Measurements from ENCODE around the gene PCGF3.
"Not testable (repeated sequence)": the region's sequence is repeated elsewhere in the genome, so short reads cannot be mapped to it uniquely, and the experiment has no call there.

PCGF3 gene

DNA sequence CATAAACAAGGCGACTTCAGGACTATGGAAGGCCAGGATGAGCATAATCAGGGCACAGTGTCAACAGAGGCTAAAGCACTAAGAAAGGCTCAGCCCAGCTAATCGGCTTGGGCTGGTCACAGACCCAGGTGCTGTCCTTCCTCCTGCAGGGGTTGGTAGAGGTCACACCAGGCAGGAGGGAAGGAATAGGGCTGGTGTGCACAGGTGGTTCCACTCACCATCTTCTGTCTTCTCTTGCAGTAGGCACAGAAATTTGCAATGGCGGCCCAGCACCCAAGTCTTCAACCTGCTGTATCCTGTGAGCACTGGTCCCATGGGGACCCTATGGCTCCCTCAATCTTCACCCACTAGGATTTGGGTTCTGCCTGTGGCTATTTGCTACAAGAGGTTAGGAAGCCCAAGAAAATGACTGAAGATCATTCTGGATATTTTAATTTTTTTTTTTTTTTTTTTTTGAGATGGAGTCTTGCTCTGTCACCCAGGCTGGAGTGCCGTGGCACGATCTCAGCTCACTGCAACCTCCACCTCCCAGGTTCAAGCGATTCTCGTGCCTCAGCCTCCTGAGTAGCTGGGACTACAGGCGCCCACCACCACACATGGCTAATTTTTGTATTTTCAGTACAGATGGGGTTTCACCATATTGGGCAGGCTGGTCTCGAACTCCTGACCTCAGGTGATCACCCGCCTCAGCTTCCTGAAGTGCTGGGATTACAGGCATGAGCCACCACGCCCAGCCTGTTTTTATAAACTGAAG lies 35.6 kb upstream of the PCGF3 start:
- not testable (repeated sequence) for DNase-seq

DNA sequence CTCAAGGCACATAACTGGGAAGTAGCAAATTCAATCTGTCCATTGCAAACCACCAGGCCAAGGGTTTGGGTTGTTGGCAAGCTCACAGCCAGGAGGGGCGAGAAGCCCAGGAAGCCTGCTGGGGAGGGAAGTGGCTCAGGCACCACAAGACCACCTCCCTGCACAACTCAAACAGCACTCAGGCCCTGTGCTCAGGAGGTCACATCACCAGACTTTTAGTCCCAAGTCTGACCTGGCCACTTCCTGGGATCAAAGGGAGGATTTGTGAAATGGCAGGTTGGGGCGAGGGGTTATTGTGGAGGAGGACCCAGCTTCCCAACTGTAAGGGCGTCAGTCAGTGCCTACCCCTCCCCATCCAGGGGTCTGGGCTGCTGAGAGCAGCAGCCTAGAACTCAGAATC lies 33.9 kb upstream of the PCGF3 start:
- DNase-seq = no peak

DNA sequence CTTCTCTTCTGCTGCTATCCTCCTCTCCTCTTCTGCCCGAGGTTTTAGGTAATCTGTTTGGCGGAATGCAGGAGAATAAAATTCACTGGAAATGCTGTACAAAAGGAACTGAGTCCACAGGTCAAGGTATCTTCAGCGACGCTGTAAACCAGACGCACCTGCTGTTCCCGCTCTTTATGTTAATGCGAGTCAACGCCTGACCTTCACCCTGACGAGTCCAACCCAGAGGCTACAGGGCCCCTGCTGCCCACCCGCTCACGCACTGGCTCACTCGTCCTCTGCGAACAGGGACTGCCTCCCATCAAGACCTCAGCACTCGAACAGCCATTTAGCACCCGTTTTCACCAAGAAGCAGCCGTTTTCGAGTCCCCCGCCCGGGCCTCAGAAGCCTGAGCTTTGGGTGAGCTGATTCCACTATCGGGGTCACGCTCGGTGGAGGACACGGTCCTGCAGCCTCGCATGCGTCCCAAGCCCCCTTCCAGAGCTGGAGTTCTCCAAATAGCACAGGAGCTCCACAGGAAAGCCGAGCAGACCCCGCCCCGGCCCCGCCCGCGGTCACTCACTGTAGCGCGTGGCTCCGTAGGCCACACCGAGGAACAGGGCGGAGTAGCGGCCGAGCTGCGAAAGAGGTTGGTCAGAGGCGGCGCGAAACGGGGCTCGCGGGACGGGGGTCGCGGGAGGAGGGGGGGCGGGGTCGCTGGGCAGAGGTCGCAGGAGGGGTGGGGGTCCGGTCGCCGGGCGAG lies 32.1 kb upstream of the PCGF3 start:
- DNase-seq = peak; percentile 63

DNA sequence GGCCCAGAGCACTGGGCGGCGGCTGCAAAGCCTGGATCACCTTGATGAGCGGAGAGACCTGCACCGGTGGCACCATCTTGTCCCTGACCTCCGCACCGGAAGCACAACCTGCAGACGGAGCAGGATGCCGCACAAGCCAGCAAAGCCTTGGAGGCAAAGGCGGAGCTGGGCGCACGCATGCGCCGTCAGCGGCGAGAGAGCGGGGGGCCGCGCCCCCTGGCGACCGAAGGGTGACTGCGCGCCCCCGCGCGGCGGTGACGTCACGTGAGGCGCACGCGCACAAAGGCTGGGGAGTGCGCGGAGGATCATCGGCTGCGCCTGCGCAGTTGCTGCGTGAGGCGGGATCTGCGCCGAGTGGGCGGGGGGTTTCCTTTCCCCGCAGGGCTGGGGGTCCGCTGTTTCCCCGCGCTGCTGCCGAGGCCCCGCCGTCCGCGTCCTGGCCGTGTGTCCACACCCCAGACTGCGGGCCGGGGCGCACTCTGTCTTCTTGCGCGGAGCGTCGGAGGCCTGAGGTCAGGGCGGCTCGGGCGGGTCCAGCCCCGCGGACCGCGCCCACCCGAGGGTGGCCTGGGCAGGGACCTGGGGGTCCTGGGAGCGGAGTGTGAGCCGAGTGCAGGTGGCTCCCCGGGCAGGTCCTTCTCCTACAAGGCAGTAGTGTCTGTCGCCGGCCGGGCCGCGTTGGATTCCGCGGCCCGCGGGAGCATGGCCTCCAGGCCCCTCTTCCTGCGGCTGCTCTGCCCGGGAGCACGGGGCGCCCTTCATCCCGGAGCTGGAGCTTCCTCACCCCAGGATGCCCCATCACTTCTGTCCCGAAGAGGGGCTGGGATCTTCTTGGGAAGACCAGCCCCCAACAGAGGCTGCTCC lies 31.2 kb upstream of the PCGF3 start, which contains the start of the genes ATP5ME and MYL5:
ATP5ME (minus strand) TSS at position 105 of the 864 bp plus-strand sequence; CDS start at position 76, 29 bp downstream.
MYL5 (plus strand) TSS at position 371 of the 864 bp plus-strand sequence. CDS start 3,485 bp downstream, outside the sequence.
- DNase-seq = peak; percentile 98

DNA sequence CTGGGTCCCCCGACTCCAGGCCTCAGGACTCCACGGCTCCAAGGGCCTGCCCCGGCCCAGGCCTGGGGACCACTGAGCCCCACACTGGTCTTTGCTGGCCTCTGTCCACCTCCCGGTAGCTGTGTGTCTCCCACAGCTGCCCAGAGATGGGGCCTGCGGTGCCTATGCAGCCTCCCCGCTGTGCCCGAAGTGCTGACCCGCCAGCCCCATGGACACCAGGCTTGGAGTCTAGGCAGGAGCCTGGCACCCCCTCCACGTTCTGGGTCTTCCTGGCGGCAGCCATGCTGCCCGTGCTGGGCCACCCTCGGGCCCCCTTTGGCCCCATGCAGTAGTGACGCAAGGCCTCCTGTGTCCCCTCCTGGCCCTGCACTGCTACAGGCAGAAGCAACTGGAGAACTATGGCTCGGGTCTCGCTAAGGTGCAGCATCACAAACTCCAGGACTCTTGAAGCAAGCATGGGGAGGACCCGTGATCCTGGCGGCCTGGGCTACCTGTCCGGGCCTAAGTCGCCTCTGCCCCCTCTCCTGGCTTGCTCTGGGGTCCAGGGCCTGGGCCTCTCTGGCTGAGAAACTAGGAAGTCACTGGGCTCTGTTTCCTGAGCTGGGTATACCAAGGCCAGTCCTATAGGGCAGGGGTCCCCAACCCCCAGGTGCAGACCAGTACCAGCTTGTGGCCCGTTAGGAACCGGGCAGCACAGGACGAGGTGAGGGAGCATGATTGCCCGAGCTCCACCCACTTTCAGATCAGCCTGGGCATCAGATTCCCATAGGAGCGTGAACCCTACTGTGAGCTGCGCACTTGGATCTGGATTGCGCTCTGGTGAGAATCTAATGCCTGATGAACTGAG lies 30.4 kb upstream of the PCGF3 start:
- DNase-seq = no peak

DNA sequence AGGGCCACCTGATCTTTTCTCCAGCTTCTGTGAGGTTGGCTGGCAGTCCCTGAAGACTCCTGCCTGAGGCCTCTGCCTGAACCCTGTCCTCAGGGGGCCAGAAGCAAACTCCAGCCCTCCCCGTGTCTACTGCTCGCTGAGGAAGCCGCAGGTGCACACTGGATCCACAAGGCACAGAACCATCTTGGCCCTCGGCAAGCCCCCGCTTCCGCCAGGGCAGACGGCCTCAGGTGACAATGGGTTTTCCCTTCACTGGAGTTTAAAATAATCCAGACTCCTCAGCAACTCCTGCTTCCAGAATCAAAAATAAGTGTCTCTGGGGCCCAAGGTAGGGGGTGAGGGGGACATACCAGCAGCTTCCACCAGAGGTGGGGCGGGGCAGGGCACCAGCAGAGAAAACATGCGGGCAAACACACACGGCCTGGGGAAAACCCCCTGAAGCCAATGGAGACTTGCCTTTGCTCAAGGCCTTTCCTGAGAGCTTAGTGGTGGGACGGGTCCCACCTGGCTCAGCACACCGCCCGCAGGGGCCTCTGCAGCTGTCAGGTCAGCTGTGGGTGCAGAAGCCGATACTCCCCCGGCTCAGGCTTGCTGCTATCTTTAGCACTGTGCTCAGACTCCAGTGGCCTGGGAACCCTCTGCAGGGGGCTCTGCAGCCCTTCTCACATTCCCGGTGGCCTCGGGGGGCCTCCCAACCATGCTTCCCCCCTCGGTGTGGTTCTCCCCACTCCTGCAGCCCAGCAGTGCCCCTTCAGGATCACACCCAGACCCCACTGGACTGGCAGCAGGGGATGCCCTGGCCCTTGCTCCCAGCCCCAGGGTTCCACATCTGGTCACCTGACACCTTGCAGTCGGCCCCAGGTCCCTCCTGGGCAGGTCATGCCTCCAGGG lies 29.4 kb upstream of the PCGF3 start:
- peak; percentile 65 for DNase-seq

DNA sequence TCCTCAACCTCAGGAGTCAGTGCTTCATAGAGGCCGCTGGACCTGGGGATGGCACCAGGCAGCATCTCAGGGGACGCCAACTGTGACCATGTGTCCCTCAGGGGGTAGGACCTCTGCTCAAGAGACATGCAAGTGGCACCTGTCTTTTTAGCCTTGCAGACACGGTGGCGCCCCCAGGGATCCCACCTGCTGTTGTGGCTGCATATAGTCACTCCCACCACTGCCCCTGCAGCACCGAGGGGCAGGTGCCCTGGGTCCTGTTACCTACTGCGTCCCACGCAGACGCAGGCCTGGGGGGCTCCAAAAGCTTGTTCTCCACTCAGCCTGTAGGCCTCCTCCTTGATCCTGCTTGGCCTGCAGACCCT lies 28.8 kb upstream of the PCGF3 start:
- DNase-seq = peak; percentile 68

DNA sequence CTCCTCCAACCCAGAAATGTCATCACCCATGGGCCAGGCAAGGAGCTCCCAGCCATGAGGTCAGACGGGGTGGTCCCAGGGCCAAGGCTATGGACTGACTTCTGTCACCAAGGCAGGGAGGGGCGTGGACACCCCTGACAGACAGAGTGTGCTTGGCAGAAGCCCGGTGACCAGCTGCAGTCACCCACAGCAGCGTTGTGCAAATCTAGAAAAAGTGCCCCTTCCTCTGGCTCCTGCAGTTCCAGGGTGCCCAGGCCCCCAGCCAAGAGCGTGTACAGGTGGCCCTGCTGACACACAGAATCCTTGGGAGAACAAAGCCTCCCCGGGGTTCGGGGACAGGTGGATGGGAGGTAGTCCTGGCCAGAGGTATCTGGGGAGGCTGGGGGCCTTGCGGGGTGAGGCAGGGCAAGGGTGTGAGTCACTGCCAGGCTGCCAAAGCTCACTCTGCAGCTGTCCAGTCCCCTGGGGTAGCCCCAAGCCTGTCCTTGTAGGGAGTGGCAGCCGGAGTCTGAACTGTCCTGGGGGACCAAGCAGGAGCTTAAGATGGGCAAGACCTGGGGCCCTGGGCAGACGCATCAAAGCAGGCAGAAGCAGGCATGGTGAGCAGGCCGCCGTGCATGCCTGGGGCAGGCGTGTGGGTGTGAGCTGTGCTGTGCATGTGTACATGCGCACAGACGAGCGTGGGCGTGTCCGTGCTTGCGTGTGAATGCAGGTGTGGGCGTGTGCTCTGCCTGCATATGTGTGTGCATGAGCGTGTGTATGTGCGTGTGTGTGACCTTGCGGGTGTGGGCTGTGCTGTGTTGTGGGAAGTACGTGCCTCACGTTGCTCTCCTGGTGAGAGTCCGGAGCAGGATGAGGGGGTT lies 28.0 kb upstream of the PCGF3 start:
- peak; percentile 64 for DNase-seq

DNA sequence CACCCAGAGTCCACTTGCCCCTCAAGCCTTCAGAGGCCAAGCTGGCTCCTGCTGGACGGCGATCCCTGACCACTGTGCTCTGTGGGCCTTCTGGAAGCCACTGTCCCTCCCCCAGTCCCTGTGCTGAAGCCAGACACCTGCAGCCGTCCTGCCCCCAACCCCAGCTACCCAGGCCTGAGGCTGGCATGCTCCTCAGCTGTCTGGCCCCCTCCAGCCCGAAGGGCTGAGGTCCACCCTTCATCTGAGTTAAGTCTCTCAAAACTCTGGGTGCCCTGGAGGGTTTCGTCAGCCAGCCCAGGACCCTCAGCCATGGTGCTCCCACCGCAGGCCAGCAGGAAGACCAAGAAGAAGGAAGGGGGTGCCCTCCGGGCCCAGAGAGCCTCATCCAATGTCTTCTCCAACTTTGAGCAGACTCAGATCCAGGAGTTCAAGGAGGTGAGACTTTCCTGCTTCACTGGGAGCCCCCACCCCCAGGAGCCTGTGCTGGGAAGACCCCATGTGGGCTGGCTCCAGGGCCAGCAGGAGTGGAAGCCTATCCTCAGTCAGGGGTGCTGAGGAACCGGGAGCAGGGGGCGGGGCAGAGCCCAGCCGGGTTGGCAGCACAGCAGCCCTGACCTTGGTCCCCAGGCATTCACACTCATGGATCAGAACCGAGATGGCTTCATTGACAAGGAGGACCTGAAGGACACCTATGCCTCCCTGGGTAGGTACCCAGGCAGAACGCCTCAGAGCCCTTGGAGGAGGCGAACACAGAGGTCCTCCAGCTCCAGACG lies 27.1 kb upstream of the PCGF3 start:
- DNase-seq = peak; percentile 20

DNA sequence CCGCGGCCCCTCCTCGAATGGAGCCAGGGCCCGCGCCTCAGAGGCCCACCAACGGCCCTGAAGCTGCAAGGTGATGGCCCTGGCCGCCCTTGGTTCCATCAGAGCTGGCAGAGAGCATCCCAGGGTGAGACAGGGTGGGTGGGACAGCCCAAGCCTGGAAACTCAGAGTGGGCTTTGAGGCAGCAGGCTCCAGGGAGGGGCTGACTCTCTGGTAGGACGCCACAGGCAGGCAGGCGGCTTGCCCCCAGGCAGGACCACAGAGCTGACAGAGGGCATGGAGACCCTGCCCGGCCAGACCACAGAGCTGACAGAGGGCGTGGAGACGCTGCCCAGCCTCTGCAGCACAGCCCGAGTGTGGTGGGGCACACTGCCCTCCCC lies 26.5 kb upstream of the PCGF3 start:
- no peak for DNase-seq

DNA sequence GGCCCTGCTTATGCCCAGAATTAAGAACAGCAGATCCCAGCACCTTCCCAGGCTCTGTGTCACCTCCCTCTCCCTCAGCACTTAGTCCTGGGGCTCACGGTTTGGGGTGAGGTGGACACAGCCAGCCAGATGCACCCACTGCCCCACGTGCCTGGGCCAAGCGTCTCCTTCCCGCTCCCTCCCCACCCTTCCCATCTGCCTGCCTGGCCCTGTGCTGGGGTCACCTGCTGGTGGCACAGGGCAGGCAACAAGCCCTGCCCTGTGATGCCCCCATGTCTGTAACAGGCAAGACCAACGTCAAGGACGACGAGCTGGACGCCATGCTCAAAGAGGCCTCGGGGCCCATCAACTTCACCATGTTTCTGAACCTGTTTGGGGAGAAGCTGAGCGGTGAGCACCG lies 26.0 kb upstream of the PCGF3 start:
- no peak for DNase-seq

DNA sequence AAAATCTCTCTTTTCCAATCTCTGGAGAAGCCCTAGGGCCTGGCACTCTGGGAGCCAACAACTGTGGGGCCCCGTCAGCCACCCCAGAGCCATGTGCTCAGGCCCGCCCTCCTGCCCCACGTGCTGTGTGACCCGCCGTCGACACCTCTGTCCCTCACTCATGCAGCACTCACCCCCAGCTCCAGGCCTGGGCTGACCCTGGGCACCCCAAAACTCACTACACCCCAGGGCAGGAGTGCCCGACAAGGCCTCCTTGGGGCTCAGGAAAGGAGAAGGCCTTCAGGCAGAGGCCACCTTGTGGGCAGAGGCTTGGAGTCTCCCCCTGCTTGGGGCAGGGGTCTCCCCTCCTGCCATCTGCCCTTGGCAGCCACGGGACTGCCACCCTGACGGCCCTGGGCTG lies 25.5 kb upstream of the PCGF3 start:
- DNase-seq = no peak

DNA sequence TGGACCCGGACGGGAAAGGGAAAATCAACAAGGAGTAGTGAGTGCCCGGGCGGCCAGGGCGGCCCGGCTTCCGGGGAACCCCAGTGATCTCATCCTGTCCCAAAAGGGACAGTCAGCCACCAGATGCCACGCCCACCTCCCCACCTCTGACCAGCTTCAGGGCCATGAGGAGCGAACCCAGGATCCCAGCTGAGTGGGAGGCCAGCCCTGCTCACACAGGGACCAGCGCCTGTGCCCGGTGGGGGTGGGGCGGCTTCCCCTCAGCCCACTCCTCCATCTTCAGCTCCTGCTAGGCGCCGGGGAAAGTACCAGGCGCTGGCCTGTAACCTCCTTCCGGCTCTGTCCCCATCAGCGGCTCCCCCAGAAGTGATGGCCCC lies 25.1 kb upstream of the PCGF3 start:
- no peak for DNase-seq

DNA sequence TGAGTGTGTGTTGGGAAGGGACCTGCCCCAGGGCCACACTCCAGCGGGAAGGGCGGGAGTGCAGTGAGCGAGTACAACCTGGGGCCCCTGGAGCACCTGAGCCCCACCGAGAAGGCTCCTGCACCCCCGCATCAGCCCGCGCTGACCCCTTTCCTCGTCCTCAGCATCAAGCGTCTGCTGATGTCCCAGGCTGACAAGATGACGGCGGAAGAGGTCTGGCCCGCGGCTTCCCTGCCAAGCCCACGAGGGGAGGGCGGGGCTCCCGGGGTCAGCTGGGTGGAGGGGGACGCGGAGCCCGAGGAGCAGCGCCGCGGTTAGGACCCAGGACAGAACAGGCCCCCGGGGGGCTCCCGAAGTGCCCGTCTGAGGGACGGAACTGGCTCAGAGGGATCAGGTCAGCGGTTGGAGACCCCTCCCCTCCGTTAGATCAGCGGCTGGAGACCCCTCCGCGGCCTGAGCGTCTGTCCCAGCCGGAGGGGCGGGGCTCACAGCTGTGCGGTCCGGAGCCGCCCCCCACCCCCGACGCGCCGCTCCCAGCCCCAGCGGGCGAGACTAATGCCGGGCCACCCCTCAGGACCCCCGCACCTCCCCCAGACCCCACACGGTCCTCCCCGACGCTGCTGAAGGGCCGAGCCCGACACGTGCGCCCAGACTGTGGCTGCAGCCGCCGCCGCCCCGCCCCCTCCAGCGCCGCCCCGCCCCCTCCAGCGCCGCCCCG lies 24.5 kb upstream of the PCGF3 start:
- peak; percentile 81 for DNase-seq

DNA sequence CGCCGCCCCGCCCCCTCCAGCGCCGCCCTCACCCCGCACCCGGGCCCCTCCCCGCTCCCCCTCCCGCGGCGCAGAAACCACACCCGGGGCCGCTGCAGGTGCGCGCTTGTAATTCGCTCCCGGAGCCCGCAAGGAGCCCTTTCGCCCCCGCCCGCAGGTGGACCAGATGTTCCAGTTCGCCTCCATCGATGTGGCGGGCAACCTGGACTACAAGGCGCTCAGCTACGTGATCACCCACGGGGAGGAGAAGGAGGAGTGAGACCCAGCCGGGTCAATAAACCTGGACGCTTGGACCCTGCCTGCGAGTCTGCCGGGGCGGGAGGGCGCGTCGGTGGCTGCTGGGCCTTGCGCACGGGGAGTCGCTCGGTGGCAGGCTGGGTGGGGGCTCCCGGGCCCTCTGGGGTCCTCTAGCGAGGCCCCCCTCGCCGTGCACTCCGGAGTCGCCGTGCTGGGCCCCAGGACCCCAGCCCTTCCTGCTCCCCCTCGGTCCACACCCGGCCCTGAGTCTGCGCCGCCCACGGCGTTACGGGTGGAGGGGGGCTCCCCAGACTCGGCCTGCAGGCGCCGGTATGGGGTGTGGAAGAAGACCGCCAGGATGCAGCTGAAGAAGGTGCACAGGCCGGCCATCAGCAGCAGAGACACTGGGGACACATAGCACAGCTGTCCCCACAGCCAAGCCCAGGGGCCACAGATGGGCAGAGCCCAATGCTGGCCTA lies 23.7 kb upstream of the PCGF3 start:
- no peak for DNase-seq

DNA sequence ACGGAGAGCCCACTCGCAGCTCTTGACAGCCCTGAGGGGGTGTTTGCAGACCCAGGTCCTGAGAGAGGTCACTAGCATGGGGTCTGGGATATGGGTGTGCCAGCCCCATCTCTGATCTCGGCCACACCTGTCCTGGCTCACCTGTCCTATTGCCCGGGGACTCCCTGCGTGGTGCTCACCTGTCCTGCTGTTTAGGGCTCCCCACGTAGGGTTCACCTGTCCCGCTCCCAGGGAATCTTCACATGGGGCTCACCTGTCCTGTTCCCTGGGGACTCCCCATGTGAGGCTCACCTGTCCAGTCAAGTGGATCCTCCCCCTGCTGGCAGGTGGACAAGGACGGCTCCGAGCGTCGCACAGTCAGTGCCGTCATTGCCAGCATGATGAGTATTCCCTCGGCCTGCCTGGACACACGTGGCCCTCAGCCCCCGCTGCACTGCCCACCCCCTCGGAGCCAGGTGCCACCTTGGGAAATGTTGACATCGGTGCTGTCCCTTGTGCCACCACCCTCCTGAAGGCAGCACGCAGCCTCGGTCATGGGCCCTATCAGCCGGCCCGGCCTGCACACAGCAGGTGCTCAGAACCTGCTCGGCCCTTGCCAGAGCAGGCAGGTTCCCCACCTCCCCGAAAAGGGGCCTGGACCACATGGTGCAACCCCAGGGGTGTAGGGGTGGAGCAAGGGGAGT lies 23.0 kb upstream of the PCGF3 start:
- DNase-seq = no peak

DNA sequence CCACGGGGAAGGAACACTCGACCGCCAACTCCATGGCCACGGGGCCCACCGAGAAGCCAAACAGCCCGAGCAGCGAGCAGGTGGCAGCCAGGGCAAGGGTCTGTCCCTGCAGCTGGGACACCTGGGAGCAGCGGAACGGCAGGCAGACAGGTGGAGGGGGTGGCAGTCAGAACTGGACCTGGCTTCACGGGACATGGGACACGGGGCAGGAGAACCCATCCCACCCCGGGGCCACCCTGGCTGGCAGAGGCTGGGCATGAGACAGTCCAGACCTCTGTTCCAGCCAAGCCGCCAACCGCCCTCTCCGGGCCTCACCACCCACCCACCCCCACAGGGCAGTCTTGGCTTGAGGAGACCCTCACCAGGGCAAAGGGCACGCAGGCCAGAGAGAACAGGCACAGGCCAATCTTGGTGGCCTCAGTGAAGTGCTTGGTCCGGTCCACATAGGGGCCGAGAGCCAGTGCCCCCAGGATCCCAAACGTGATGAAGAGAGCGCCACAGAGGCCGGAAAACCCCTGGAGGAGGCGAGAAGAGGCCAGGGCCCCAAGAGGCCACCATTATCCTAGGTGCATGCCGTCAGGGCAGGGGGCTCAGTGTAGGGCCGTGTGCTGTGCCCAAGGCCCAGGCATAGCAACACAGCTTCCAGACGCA lies 22.3 kb upstream of the PCGF3 start:
- no peak for DNase-seq

Measured in femur (tissue), 1 donor.